Measurements from ENCODE around the gene BNIP1.

DNA sequence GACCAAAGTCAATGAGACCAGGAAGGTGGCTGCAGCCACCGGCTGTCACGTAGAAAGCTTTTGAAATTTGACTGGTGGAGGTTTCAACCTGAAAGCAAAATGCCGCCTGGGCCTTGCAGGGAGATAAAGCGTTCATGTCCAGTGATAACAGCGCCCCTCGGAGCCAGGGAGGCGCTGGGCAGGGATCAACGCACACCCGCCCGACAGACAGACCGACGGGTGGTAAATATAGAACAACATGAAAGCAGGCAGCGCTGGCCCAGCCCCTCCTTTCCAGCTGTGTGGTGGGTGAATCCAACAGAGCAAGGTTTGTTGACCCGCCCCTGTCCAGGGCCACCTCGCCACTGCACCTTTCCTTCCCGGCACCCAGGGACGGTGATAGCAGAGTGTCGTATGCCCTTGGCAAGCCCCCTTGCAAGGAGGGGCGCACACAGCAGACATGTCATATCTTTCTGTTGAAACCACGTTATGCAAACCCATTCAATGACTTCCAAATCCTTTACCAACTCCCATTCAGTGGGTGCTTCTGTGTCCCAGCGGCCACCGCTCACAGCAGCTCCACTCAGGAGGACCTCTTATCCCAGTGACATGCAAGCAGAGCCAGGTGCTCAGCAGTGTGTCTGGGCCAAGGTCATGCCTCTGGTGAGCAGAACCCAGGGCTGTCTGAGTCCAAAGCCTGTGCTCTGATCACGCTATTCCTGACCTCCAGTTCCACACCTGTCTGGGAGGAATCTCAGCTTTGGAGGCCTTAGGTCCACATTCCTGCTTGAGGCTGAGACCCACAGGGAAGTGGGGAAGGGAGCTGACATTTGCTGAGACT is 52.0 kb downstream of the BNIP1 start:
- TF ChIP-seq, protein P1, sequence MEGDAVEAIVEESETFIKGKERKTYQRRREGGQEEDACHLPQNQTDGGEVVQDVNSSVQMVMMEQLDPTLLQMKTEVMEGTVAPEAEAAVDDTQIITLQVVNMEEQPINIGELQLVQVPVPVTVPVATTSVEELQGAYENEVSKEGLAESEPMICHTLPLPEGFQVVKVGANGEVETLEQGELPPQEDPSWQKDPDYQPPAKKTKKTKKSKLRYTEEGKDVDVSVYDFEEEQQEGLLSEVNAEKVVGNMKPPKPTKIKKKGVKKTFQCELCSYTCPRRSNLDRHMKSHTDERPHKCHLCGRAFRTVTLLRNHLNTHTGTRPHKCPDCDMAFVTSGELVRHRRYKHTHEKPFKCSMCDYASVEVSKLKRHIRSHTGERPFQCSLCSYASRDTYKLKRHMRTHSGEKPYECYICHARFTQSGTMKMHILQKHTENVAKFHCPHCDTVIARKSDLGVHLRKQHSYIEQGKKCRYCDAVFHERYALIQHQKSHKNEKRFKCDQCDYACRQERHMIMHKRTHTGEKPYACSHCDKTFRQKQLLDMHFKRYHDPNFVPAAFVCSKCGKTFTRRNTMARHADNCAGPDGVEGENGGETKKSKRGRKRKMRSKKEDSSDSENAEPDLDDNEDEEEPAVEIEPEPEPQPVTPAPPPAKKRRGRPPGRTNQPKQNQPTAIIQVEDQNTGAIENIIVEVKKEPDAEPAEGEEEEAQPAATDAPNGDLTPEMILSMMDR (IDR thresholded peaks at IDR 0.05; ENCODE audit: poor library complexity, severe bottlenecking), result no peak
- TF ChIP-seq EP300 (conservative IDR thresholded peaks at IDR 0.05; ENCODE audit: poor library complexity, severe bottlenecking) (no peak), POLR2AphosphoS5 (IDR thresholded peaks at IDR 0.05) (no peak), TAF1 (IDR thresholded peaks at IDR 0.05; ENCODE audit: low read depth) (no peak), SMC3 (conservative IDR thresholded peaks at IDR 0.05; ENCODE audit: poor library complexity) (no peak), RAD21 (conservative IDR thresholded peaks at IDR 0.05) (no peak), EZH2 (IDR thresholded peaks at IDR 0.05; ENCODE audit: borderline replicate concordance, insufficient read depth, low read length, poor library complexity, severe bottlenecking) (no peak)
- TF ChIP-seq, protein P2, sequence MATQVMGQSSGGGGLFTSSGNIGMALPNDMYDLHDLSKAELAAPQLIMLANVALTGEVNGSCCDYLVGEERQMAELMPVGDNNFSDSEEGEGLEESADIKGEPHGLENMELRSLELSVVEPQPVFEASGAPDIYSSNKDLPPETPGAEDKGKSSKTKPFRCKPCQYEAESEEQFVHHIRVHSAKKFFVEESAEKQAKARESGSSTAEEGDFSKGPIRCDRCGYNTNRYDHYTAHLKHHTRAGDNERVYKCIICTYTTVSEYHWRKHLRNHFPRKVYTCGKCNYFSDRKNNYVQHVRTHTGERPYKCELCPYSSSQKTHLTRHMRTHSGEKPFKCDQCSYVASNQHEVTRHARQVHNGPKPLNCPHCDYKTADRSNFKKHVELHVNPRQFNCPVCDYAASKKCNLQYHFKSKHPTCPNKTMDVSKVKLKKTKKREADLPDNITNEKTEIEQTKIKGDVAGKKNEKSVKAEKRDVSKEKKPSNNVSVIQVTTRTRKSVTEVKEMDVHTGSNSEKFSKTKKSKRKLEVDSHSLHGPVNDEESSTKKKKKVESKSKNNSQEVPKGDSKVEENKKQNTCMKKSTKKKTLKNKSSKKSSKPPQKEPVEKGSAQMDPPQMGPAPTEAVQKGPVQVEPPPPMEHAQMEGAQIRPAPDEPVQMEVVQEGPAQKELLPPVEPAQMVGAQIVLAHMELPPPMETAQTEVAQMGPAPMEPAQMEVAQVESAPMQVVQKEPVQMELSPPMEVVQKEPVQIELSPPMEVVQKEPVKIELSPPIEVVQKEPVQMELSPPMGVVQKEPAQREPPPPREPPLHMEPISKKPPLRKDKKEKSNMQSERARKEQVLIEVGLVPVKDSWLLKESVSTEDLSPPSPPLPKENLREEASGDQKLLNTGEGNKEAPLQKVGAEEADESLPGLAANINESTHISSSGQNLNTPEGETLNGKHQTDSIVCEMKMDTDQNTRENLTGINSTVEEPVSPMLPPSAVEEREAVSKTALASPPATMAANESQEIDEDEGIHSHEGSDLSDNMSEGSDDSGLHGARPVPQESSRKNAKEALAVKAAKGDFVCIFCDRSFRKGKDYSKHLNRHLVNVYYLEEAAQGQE (IDR thresholded peaks at IDR 0.05; ENCODE audit: borderline replicate concordance), result no peak
